ENCODE results near the gene ALG14.
"Not testable (repeated sequence)": the region's sequence is repeated elsewhere in the genome, so short reads cannot be mapped to it uniquely, and the experiment has no call there.

ALG14 gene

GRCh38 chr1:95006681-95007080, 66.1 kb downstream of the ALG14 start:
- no peak for DNase-seq (ENCODE audit: low spot score)

- DNase-seq (ENCODE audit: low spot score): no peak
Observed at GRCh38 chr1:95005584-95005983, 67.2 kb downstream of the ALG14 start.

- DNase-seq (ENCODE audit: low spot score): no peak
Observed at GRCh38 chr1:95004013-95004412, 68.7 kb downstream of the ALG14 start.

- DNase-seq (ENCODE audit: low spot score): no peak
Observed at GRCh38 chr1:95003433-95003738, 69.4 kb downstream of the ALG14 start.

- DNase-seq (ENCODE audit: low spot score): no peak
Observed at GRCh38 chr1:95002540-95003432, 70.0 kb downstream of the ALG14 start.

GRCh38 chr1:95002164-95002539, 70.6 kb downstream of the ALG14 start:
- no peak for DNase-seq (ENCODE audit: low spot score)

- DNase-seq (ENCODE audit: low spot score): no peak
Observed at GRCh38 chr1:94999456-95000131, 73.2 kb downstream of the ALG14 start.

GRCh38 chr1:94998748-94999147, 74.0 kb downstream of the ALG14 start:
- DNase-seq (ENCODE audit: low spot score): no peak

- no peak for DNase-seq (ENCODE audit: low spot score)
Observed at GRCh38 chr1:94998114-94998513, 74.6 kb downstream of the ALG14 start.

GRCh38 chr1:94995536-94995935, 77.2 kb downstream of the ALG14 start:
- not testable (repeated sequence) for DNase-seq (ENCODE audit: low spot score)

GRCh38 chr1:94994805-94995204, 77.9 kb downstream of the ALG14 start:
- no peak for DNase-seq (ENCODE audit: low spot score)

GRCh38 chr1:94993931-94994645, 78.7 kb downstream of the ALG14 start:
- DNase-seq (ENCODE audit: low spot score): no peak

GRCh38 chr1:94992863-94993563, 79.7 kb downstream of the ALG14 start:
- no peak for DNase-seq (ENCODE audit: low spot score)

- DNase-seq (ENCODE audit: low spot score): no peak
Observed at GRCh38 chr1:94992161-94992560, 80.6 kb downstream of the ALG14 start.

- no peak for DNase-seq (ENCODE audit: low spot score)
Observed at GRCh38 chr1:94989911-94990473, 82.8 kb downstream of the ALG14 start.

- DNase-seq (ENCODE audit: low spot score): no peak
Observed at GRCh38 chr1:94989398-94989797, 83.4 kb downstream of the ALG14 start.

- no peak for DNase-seq (ENCODE audit: low spot score)
Observed at GRCh38 chr1:94988356-94988755, 84.4 kb downstream of the ALG14 start.

GRCh38 chr1:94986783-94987182, 86.0 kb downstream of the ALG14 start:
- DNase-seq (ENCODE audit: low spot score): no peak

GRCh38 chr1:94983171-94983739, 89.5 kb downstream of the ALG14 start:
- DNase-seq (ENCODE audit: low spot score): no peak

GRCh38 chr1:94982398-94982797, 90.4 kb downstream of the ALG14 start:
- DNase-seq (ENCODE audit: low spot score): no peak

- no peak for DNase-seq (ENCODE audit: low spot score)
Observed at GRCh38 chr1:94981575-94981973, 91.2 kb downstream of the ALG14 start.

All from CD4-positive, alpha-beta T cell treated with Interleukin-6 at 100 ng/mL for 8 hours (primary cell).